PC-9 (cell line): ENCODE results near the gene CDK6. TPM values are rescaled to one million over a fixed set of nuclear protein-coding genes. Genes with fewer than 3 reads are reported as not detected.

Experiments used
- BruUV-seq: library from RNA; stranded (reverse); fragments of 400-500 nt; replicated peaks from 2 replicates; lab custom pipeline; 2021; lab: Mats Ljungman, UMichigan
- CTCF ChIA-PET: fragments of 300-600 bp; sonication (Branson Sonifier 250); formaldehyde crosslinking; loops from one replicate; lab custom pipeline; 2022; ENCODE audit warnings: antibody characterized with exemption; lab: Charles Lee
- POLR2A ChIA-PET: fragments of 300-600 bp; sonication (Branson Sonifier 250); formaldehyde crosslinking; loops from one replicate; lab custom pipeline; 2022; ENCODE audit warnings: antibody characterized with exemption; ENCODE audit not compliant: unreplicated experiment; lab: Charles Lee
- DNase-seq, 2 experiments: peaks; one replicate each; pipeline versions ENCODE4 v3.0.0 to v3.0.0-alpha.2; 2015 to 2022; ENCODE audit warnings: mixed read lengths in 1 of 2
- H2AFZ ChIP-seq: fragments of 200-600 bp; sonication (generic); 2 replicates; pipeline ENCODE4 v1.8.1; 2017; ENCODE audit warnings: antibody characterized with exemption
- H3F3A ChIP-seq: fragments of 200-600 bp; sonication (generic); 2 replicates; pipeline ENCODE4 v1.8.1; 2017; ENCODE audit warnings: antibody characterized with exemption, mild to moderate bottlenecking, low read depth; ENCODE audit not compliant: insufficient read depth
- H3K27ac ChIP-seq: fragments of 200-600 bp; sonication (generic); 2 replicates; pipeline ENCODE4 v1.6.1; 2016; ENCODE audit warnings: mixed run types
- H3K27me3 ChIP-seq: fragments of 200-600 bp; sonication (generic); 2 replicates; pipeline ENCODE4 v1.6.1; 2016; ENCODE audit warnings: low read depth, mixed run types; ENCODE audit not compliant: insufficient read depth
- H3K36me3 ChIP-seq: fragments of 200-600 bp; sonication (generic); 2 replicates; pipeline ENCODE4 v1.6.1; 2016; ENCODE audit warnings: low read depth, mixed run types
- H3K4me1 ChIP-seq: fragments of 200-600 bp; sonication (generic); replicated peaks from 2 replicates; pipeline ENCODE4 v1.6.1; 2016; ENCODE audit warnings: mixed run types; ENCODE audit not compliant: insufficient read depth
- H3K4me2 ChIP-seq: fragments of 200-600 bp; sonication (generic); 2 replicates; pipeline ENCODE4 v1.6.1; 2017; ENCODE audit warnings: mixed run types
- H3K4me3 ChIP-seq: fragments of 200-600 bp; sonication (generic); 2 replicates; pipeline ENCODE4 v1.6.1; 2016; ENCODE audit warnings: mixed run types
- H3K79me2 ChIP-seq: fragments of 200-600 bp; sonication (generic); 2 replicates; pipeline ENCODE4 v1.6.1; 2017; ENCODE audit warnings: low read depth, mixed run types
- H3K9me2 ChIP-seq: fragments of 200-600 bp; sonication (generic); 2 replicates; pipeline ENCODE4 v1.8.1; 2017; ENCODE audit warnings: mild to moderate bottlenecking; ENCODE audit not compliant: insufficient read depth
- H3K9me3 ChIP-seq: fragments of 200-600 bp; sonication (generic); 2 replicates; pipeline ENCODE4 v1.8.1; 2016; ENCODE audit warnings: low read depth; ENCODE audit not compliant: insufficient read depth
- H4K20me1 ChIP-seq: fragments of 200-600 bp; sonication (generic); 2 replicates; pipeline ENCODE4 v1.8.1; 2017; ENCODE audit not compliant: insufficient read depth
- CTCF ChIP-seq: fragments of 200-600 bp; sonication (generic); conservative IDR thresholded peaks from 2 replicates; pipeline ENCODE4 v1.6.1; 2017; ENCODE audit warnings: mixed run types, antibody characterized with exemption, mild to moderate bottlenecking, moderate library complexity
- EZH2 ChIP-seq: fragments of 200-600 bp; sonication (generic); IDR thresholded peaks from 2 replicates; pipeline ENCODE4 v1.8.0; 2017; ENCODE audit warnings: antibody characterized with exemption, low read depth
- intact Hi-C: fragments of 100-400 bp; cut with micrococcal nuclease; formaldehyde crosslinking; loops from one replicate; pipeline ENCODE4 v1.10.0; 2022; ENCODE audit not compliant: unreplicated experiment
- total RNA-seq: library from RNA; stranded (reverse); gene quantifications from 2 replicates; pipeline ENCODE4 v1.2.3, GENCODE V29; 2021

Gene CDK6
- total RNA-seq, 1 experiment from 2014 or later: 49.5 TPM

DNA sequence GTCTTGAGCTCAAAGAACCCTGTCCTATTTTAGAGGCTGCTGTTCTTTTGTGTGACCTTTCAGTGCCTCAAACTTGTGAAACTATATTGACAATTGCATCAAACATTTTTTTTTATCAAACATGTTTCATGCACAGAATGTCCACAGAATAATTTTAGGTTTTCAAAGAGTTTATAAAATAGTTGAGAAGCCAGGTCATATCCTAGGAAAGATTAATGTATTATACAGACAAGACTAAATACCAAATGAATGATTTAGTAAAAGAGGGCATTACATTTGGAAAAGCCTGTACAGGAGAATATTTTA, 67.0 kb downstream of the CDK6 start:
- Histone ChIP-seq H3K4me2 (no peak overlapping the region), H3K79me2 (peaks cover 18% of the 10 kb centered on the region), H3K9me2 (no peaks in the 10 kb centered on the region), H3K27ac (0 out of 2 replicates have a peak overlapping the region, but pooled peaks have one; percentile 7), H3K9me3 (peaks cover 4% of the 10 kb centered on the region; the same call in 1 of the 2 replicates), H3K36me3 (0 out of 2 replicates have a peak, but pooled peaks cover 7% of the 10 kb centered on the region), H3F3A (peaks cover 33% of the 10 kb centered on the region), H3K27me3 (no peaks in the 10 kb centered on the region), H2AFZ (no peak overlapping the region), H3K4me1 (peaks cover 50% of the 10 kb centered on the region), H4K20me1 (no peaks in the 10 kb centered on the region), H3K4me3 (no peak overlapping the region)
- no peak for DNase-seq
- no TSS peak for BruUV-seq
- TF ChIP-seq EZH2 (no peak), CTCF (no peak)
- ChIA-PET POLR2A (interaction anchor here (0.7 kb wide), 1 partner anchor 25 kb away, joined by 3 read pairs; no protein-coding TSS in a partner anchor), CTCF (no interaction called here)
- intact Hi-C loops: loop anchor here (5.0 to 10.0 kb wide), 3 partner anchors 147 to 345 kb away; partner anchors contain the start of gene SAMD9

DNA sequence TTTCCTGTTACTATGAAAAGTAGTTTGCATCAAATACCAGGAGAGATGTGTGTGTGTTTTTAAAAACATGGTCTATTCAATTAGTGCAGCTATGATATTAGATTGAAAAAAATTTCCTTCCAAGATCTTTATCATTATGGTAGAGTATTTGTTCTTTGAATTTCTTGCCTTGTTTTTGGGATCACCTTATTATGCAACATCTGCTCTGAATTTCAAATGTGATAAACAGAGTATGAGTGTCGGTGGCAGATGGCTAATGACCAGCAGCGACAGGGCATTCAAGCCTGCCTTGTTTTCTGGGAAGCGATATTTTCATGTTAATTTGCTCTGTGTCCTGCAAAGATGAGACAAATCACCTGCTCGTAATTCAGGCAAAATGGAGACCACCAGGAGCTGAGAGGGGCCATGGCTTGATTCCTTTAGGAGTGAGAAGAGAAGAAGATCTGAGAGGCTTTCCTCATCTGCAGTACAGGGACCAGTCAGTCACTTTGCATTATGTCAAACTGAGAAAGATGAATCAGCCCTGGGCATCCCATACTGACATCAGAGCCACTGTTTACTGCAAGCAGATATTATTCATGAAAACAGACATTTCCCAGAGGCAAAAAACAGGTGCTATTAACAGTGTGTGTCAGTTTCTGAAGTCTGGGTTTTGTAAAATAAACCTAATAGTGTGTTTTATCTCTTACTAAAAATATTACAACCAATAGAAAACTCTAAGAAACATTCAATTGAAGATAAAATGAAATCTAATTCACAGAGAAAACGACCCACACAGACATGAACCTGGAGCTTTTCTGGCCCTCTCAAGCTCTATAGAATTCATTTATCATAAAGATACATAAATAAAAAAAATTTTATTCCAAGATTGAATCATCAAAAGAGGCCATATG, 67.6 kb downstream of the CDK6 start:
- intact Hi-C loops: loop anchor here (5.0 to 10.0 kb wide), 3 partner anchors 146 to 346 kb away; partner anchors contain the start of gene SAMD9
- Histone ChIP-seq H2AFZ (no peak overlapping the region), H3K27me3 (no peaks in the 10 kb centered on the region), H3F3A (peaks cover 38% of the 10 kb centered on the region), H3K4me2 (no peak overlapping the region), H3K4me3 (no peak overlapping the region), H3K4me1 (peaks cover 56% of the 10 kb centered on the region), H3K9me2 (no peaks in the 10 kb centered on the region), H4K20me1 (no peaks in the 10 kb centered on the region), H3K36me3 (0 out of 2 replicates have a peak, but pooled peaks cover 7% of the 10 kb centered on the region), H3K27ac (peak overlapping the region; percentile 7; the same call in 1 of the 2 replicates), H3K79me2 (peaks cover 20% of the 10 kb centered on the region), H3K9me3 (peaks cover 7% of the 10 kb centered on the region; the same call in 1 of the 2 replicates)
- ChIA-PET POLR2A (interaction anchor here (0.7 kb wide), 1 partner anchor 25 kb away, joined by 3 read pairs; no protein-coding TSS in a partner anchor), CTCF (interaction anchor here (0.6 kb wide), 1 partner anchor 13 kb away, joined by 3 read pairs; no protein-coding TSS in a partner anchor)
- DNase-seq: no peak
- BruUV-seq: no TSS peak
- no peak for TF ChIP-seq EZH2
- no peak for TF ChIP-seq CTCF

- BruUV-seq: no TSS peak
- 0 out of 2 replicates have a peak, but pooled peaks cover 7% of the 10 kb centered on the region for H3K36me3 ChIP-seq
- no peak overlapping the region for H2AFZ ChIP-seq
- H3K4me2 ChIP-seq: peak overlapping the region; percentile 73
- H3K4me1 ChIP-seq: peaks cover 67% of the 10 kb centered on the region
- no peaks in the 10 kb centered on the region for H3K9me2 ChIP-seq
- TF ChIP-seq CTCF (no peak), EZH2 (no peak)
- H3K27me3 ChIP-seq: no peaks in the 10 kb centered on the region
- no peaks in the 10 kb centered on the region for H4K20me1 ChIP-seq
- no peak overlapping the region for H3K4me3 ChIP-seq
- peaks cover 7% of the 10 kb centered on the region; the same call in 1 of the 2 replicates for H3K9me3 ChIP-seq
- intact Hi-C loops: loop anchor here (2.0 to 10.0 kb wide), 5 partner anchors 41 to 347 kb away; partner anchors contain the start of gene SAMD9
- H3K79me2 ChIP-seq: peaks cover 28% of the 10 kb centered on the region
- H3K27ac ChIP-seq: peak overlapping the region; percentile 93
- ChIA-PET CTCF (interaction anchor here (1.1 kb wide), 1 partner anchor 133 kb away, joined by 3 read pairs; no protein-coding TSS in a partner anchor), POLR2A (no interaction called here)
- H3F3A ChIP-seq: peaks cover 47% of the 10 kb centered on the region
- no peak for DNase-seq
Measured at GRCh38 chr7:92767437-92767836, 68.9 kb downstream of the CDK6 start.
